Measurements from ENCODE around the gene CRYBA4.

The CRYBA4 gene

DNA sequence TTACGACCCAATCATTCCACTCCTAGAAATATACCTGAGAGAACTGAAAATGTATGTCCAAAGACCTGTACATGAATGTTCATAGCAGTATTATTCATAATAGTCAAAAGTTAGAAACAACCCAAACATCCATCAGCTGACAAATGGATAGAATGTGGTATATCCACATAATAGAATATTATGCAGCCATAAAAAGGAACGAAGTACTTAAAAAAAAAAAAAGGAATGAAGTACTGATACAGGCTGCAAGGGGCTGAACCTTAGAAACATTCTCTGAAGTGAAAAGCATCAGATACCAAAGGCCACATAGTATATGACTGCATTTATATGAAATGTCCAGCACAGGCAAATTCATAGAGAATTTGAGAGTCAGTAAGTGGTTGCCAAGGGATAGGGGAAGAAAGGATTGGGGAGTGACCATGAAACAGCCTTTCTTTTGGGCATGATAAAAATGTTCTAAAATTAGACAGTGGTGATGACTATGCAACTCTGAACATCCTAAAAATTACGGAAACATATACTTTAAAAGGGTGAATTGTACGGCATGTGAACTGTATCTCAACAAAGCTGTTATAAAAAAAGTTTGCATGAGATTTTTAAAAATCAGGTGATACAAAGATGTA is 33.7 kb upstream of the CRYBA4 start:
- H3K4me3 ChIP-seq (ENCODE audit: control insufficient read depth, low read depth, low read length) = no peak overlapping the region
- TF ChIP-seq, protein P1, sequence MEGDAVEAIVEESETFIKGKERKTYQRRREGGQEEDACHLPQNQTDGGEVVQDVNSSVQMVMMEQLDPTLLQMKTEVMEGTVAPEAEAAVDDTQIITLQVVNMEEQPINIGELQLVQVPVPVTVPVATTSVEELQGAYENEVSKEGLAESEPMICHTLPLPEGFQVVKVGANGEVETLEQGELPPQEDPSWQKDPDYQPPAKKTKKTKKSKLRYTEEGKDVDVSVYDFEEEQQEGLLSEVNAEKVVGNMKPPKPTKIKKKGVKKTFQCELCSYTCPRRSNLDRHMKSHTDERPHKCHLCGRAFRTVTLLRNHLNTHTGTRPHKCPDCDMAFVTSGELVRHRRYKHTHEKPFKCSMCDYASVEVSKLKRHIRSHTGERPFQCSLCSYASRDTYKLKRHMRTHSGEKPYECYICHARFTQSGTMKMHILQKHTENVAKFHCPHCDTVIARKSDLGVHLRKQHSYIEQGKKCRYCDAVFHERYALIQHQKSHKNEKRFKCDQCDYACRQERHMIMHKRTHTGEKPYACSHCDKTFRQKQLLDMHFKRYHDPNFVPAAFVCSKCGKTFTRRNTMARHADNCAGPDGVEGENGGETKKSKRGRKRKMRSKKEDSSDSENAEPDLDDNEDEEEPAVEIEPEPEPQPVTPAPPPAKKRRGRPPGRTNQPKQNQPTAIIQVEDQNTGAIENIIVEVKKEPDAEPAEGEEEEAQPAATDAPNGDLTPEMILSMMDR (IDR thresholded peaks at IDR 0.05; ENCODE audit: control insufficient read depth, insufficient read depth, low read depth, low read length, missing control alignments) = no peak
- DNase-seq (ENCODE audit: low read depth) = no peak

DNA sequence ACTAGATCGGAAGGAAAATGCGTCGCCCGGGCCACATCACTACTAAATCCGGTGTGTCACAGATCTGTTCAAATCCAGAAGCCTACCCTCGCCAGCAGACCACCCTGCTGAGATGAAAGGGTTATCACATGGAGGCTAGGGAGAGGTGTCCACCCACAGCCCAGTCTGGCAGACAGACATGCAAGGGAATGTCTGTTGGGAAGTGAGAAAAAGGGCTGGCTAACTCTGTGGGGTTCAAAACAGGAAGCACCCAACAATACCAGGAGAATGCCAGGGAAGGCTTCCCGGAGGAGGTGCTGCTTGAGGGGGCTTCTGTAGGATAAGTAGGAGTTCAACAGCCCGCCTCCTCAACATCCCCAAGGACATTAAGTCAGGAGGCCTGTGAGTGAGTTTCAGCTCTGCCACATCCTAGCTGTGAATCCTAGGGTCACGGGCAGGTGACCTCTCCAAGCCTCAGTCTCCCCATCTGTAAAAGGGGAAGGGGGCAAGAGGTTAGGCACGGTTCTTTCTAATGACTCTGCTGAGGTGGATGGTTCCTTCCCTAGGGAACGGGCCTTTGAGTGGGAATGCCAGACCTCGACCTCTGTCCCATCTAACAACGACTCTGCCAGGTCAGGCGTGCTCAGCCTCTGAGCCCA is 32.9 kb upstream of the CRYBA4 start:
- H3K4me3 ChIP-seq (ENCODE audit: control insufficient read depth, low read depth, low read length) = peak overlapping the region; percentile 87
- TF ChIP-seq, protein P1 (IDR thresholded peaks at IDR 0.05; ENCODE audit: control insufficient read depth, insufficient read depth, low read depth, low read length, missing control alignments) = no peak
- no peak for DNase-seq (ENCODE audit: low read depth)

DNA sequence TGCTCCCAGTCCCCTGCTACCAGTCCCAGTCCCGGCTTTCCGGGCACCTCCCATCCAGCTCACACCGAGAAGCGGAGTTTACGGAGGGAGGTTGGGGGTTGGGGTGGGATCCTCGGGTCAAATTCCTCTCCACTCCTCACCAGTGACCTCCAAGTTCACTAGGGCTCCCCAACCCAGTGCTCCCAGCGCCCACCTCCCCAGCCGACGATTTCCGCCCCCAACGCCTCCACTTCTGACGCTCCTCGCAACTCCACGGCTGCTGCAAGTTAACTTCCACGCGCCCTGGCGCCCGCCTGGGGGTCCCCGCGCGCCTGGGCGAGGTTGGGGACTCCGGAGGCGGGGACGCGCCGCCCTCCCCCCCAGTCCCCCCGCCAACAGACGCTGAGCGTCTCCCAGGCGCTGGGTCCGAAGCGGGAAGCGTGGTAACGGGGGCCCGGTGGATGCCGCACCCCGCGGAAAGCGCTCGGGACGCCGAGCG is 32.4 kb upstream of the CRYBA4 start:
- peak overlapping the region; percentile 87 for H3K4me3 ChIP-seq (ENCODE audit: control insufficient read depth, low read depth, low read length)
- no peak for DNase-seq (ENCODE audit: low read depth)
- TF ChIP-seq, protein P1 (IDR thresholded peaks at IDR 0.05; ENCODE audit: control insufficient read depth, insufficient read depth, low read depth, low read length, missing control alignments) = no peak

DNA sequence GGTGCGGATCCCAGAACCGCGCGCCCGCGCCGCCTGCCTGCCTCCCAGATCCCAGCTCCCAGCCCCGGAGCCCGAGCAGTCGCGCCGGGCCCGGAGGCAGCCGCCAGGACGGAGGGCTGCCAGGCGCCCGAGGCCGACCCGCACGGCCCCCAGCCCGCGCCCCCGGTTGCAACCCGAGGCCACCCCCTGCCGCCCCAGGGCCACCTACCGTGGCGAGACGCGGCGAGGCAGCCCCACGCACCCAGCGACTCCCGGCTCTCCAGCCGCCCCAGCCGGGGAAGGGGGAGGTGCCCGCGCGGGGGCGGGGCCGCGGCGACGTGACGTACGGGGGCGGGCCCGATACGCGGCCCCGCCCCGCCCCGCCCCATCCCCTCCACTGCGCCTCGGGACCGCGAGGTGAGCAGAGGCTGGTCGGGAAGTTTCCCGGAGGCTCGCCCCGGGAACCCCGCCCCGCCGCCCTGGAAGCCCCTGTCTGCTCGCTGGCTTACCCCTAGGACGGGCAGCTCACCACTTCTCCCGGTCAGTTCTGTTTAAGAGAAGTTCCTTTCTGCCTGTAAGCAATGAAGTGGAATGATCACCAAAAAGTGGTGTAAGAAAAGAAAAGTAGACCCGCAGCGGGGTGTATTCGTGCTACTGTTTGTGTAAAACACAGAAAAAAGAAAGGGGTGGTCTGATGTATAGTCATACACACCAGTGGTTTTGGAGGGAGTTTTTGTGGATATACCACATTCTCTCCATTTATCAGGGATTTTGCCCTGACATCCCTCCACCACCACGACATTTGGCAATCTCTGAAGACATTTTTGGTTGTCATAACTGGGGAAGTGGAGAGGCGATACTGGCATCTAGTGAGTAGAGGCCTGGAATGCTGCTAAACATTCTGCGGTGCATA is 31.7 kb upstream of the CRYBA4 start, which contains the start of gene TPST2:
Gene TPST2, minus strand, starts transcription at position 288 of the 892 bp plus-strand sequence. CDS start 48,502 bp downstream, outside the sequence.
- TF ChIP-seq, protein P1 (IDR thresholded peaks at IDR 0.05; ENCODE audit: control insufficient read depth, insufficient read depth, low read depth, low read length, missing control alignments) = no peak
- H3K4me3 ChIP-seq (ENCODE audit: control insufficient read depth, low read depth, low read length) = peak within 1 kb of the TSS; percentile 87
- DNase-seq (ENCODE audit: low read depth) = no peak

DNA sequence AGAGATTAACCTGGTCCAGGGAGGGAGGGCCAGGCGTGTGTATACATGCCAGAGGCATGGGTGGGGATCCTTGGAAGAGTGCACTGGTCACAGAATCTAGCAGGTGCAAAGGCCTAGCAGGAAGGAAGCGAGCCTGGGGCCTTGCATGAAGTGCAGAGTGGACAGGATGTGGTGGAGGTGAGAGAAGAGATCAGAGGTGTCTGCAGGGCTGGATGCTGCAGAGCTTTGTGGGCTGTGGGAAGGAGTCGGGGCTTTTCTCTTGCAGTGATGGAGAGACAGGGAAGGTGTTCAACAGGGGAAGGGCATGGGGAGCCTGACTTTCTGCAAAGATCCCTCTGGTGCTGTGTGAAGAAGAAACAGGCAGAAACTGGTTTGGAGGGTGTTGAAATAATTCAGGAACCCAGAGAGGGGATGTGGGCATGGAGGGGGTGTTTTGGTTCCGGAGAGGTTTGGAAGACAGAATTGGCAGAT is 29.3 kb upstream of the CRYBA4 start:
- TF ChIP-seq, protein P1 (IDR thresholded peaks at IDR 0.05; ENCODE audit: control insufficient read depth, insufficient read depth, low read depth, low read length, missing control alignments) = no peak
- H3K4me3 ChIP-seq (ENCODE audit: control insufficient read depth, low read depth, low read length) = no peak overlapping the region
- DNase-seq (ENCODE audit: low read depth) = no peak

DNA sequence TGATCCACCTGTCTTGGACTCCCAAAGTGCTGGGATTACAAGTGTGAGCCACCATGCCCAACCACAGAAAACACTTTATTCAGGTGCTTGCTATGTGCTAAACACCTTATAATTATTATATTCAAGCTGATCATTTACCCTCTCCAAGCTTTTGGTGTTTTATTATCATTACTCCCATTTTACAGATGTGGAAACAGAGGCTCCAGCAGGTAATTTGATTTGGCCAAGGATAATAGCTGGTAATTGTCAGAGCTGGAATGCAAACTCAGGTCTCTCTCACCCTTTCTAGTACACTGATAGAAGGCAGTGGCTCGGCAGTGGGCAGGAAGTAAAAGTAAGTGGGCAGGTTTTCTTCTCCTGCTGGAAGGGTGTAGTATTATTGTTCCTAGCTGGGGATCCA is 28.0 kb upstream of the CRYBA4 start:
- TF ChIP-seq, protein P1 (IDR thresholded peaks at IDR 0.05; ENCODE audit: control insufficient read depth, insufficient read depth, low read depth, low read length, missing control alignments) = no peak
- no peak for DNase-seq (ENCODE audit: low read depth)
- no peak overlapping the region for H3K4me3 ChIP-seq (ENCODE audit: control insufficient read depth, low read depth, low read length)
